Heart right ventricle (tissue), 16 donors: ENCODE data around the gene NDUFA9. TPM values are rescaled to one million over a fixed set of nuclear protein-coding genes. Genes with fewer than 3 reads are reported as not detected.

Experiments
- ATAC-seq, 8 donors: fragments of 200-7000 bp; cut with Tn5 transposase; one replicate each; pipeline ENCODE4 v1.9.1; 2020; ENCODE audit warnings: mild to moderate bottlenecking in 8 of 8, moderate library complexity in 8 of 8, moderate number of reproducible peaks in 1 of 8
- DNase-seq, 2 donors: peaks; one replicate each; pipeline ENCODE4 v3.0.0-alpha.2; 2020
- H3K27ac ChIP-seq, 10 donors: fragments of 200-600 bp; sonication (generic) in 2 of 10; one replicate each; pipeline versions ENCODE4 v1.5.0 to v1.8.0; 2020 to 2022; ENCODE audit warnings: mild to moderate bottlenecking in 3 of 10
- H3K27me3 ChIP-seq, 7 donors: fragments of 200-600 bp; one replicate each; pipeline ENCODE4 v1.8.0; 2021 to 2022; ENCODE audit warnings: mild to moderate bottlenecking in 2 of 7
- H3K36me3 ChIP-seq, 9 donors: fragments of 200-600 bp; sonication (generic) in 1 of 9; one replicate each; pipeline versions ENCODE4 v1.5.0 to v1.8.0; 2020 to 2022; ENCODE audit warnings: mild to moderate bottlenecking in 2 of 9
- H3K4me1 ChIP-seq, 9 donors: fragments of 200-600 bp; sonication (generic) in 1 of 9; one replicate each; pipeline versions ENCODE4 v1.5.0 to v1.8.0; 2020 to 2022; ENCODE audit warnings: mild to moderate bottlenecking in 4 of 9
- H3K4me3 ChIP-seq, 10 donors: fragments of 200-600 bp; sonication (generic) in 2 of 10; one replicate each; pipeline versions ENCODE4 v1.5.0 to v1.8.0; 2020 to 2022; ENCODE audit warnings: mild to moderate bottlenecking in 7 of 10, moderate library complexity in 2 of 10
- H3K9me3 ChIP-seq, 11 donors: fragments of 200-600 bp in 10 of 11; sonication (generic) in 2 of 11; one replicate each; pipeline versions ENCODE4 v1.5.0 to v1.8.0; 2013 to 2022; ENCODE audit warnings: mild to moderate bottlenecking in 2 of 11, control low read depth in 1 of 11, moderate library complexity in 1 of 11
- CTCF ChIP-seq, 9 donors: fragments of 200-600 bp; sonication (generic) in 2 of 9; IDR thresholded peaks; one replicate each; pipeline versions ENCODE4 v1.5.0 to v1.8.0; 2021 to 2022; ENCODE audit warnings: antibody characterized with exemption in 9 of 9, mild to moderate bottlenecking in 5 of 9, moderate library complexity in 1 of 9
- WGBS, 2 donors: extraction: QIAGEN DNeasy Blood & Tissue Kit; methylation state at CpG; one replicate each; pipeline ENCODE4 v1.1.7; 2013; ENCODE audit warnings: inconsistent platforms in 1 of 2; 5-methylcytosine and 5-hydroxymethylcytosine counted together
- intact Hi-C, 10 donors: fragments of 100-400 bp; cut with DNase I; formaldehyde crosslinking; loops; one replicate each; pipeline versions ENCODE4 v1.11.1 to v1.14.2; 2022
- polyA plus RNA-seq, 2 donors: library from polyadenylated mRNA; stranded (reverse); fragments of 200-250 nt; gene quantifications; one replicate each; pipeline ENCODE4 v1.2.3, GENCODE V29; 2013
- total RNA-seq, 10 donors: library from RNA; stranded (reverse); fragmentation: NEBNext Ultra II Directional in 3 of 10; extraction: Animal tissue kit (Norgen Biotek cat#: 25700) in 3 of 10; gene quantifications; one replicate each; pipeline versions ENCODE4 v1.2.1 to v1.2.4, GENCODE V29; 2021 to 2023
- donor health status: Arrhythmogenic right ventricular cardiomyopathy.
- donor health status: ischemic (EF 13 %, LVEDD 7.1; RV severe dilation, severe dysfunction).
- donor health status: healthy with polysubstance abuse.
- donor health status: DM: no; HTN: yes; CAD: no.
- donor health status: DM: no; HTN: no; CAD: no.
- donor health status: ischemic (EF 25% LVEDD 6.9; RV normal size, moderate dysfunction).
- donor health status: ischemic (EF 25% LVEDD 5.7; RV mildly dilated, moderate dysfunction).
- donor health status: healthy.
- donor health status: DM: yes; HTN: yes; CAD: no.
- donor health status: Ischemic cardiomyopathy.
- donor health status: ischemic (EF 35%, LVEDD 5.7; RV mildly dilated, moderate dysfunction).
- donor health status: nonischemic (EF 11% LVEDD 7.7; RV severe dilation, severe dysfunction).
- donor health status: DM: yes; HTN: yes; CAD: no.
- donor health status: PGD.
- donor health status: ischemic (EF 29% LVEDD 5.4; RV normal size, mild dysfunction).
- donor health status: nonischemic (EF 23%, LVEDD 6.1; RV moderate dilation, normal function).

NDUFA9 gene
- total and polyA plus RNA-seq, 12 donors, result 173 to 371 (median 328) TPM

- Histone ChIP-seq H3K4me1 (no peaks in the 10 kb centered on the region), H3K4me3 (no peak overlapping the region), H3K27ac (no peak overlapping the region), H3K9me3 (no peaks in the 10 kb centered on the region), H3K27me3 (no peaks in the 10 kb centered on the region), H3K36me3 (peaks cover 0 to 56% (median 29%) of the 10 kb centered on the region in 9 donors)
- intact Hi-C loops, result no loop called here
- DNase-seq, result no peak
- no peak for TF ChIP-seq CTCF (IDR thresholded peaks at IDR 0.05)
- 88 to 89% methylated on average over 9 of the region's 9 CpGs for WGBS, 2 donors
- ATAC-seq, result no peak
These were observed 33.2 kb upstream of the NDUFA9 start for GRCh38 chr12:4615667-4616066.

- no peak for DNase-seq
- Histone ChIP-seq H3K9me3 (no peaks in the 10 kb centered on the region), H3K4me3 (no peak overlapping the region), H3K36me3 (no peaks in the 10 kb centered on the region), H3K27me3 (no peaks in the 10 kb centered on the region), H3K27ac (no peak overlapping the region), H3K4me1 (no peaks in the 10 kb centered on the region)
- no peak for TF ChIP-seq CTCF (IDR thresholded peaks at IDR 0.05)
- 93 to 95% methylated on average over 3 of the region's 3 CpGs for WGBS, 2 donors
- intact Hi-C loops, result no loop called here
- ATAC-seq, result no peak
These were observed 27.4 kb upstream of the NDUFA9 start for GRCh38 chr12:4621511-4621910.

GRCh38 chr12:4626543-4626942, 22.4 kb upstream of the NDUFA9 start:
- Histone ChIP-seq H3K27me3 (no peaks in the 10 kb centered on the region), H3K4me3 (no peak overlapping the region), H3K27ac (no peak overlapping the region), H3K36me3 (peaks cover 0 to 6% (median 0%) of the 10 kb centered on the region in 9 donors), H3K9me3 (no peaks in the 10 kb centered on the region), H3K4me1 (no peaks in the 10 kb centered on the region)
- no peak for TF ChIP-seq CTCF (IDR thresholded peaks at IDR 0.05)
- 75 to 84% methylated on average over 5 of the region's 5 CpGs for WGBS, 2 donors
- ATAC-seq (peak in 1 of 8 donors; percentile 31), DNase-seq (no peak)
- intact Hi-C loops, result no loop called here

DNA sequence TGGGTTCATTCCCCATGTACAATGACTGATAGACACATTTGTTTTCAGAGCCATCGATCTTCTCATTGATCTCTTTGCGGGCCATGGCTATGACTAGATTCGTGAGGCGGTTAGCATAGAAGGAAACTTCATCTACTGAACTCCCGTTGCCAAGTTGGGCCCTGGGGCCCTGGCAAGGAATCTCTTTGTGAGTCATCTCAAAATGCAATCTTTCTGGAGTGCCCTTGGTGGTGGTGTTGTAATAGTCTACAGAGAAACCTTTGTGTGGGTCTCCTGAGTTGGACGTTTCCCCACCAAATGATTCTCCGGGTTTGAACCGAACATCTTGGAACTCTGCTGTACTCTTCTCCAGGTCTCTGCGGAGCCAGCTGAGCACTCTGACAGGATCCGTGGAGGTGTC, 20.5 kb upstream of the NDUFA9 start:
- no peak for DNase-seq
- TF ChIP-seq CTCF (IDR thresholded peaks at IDR 0.05), result no peak
- Histone ChIP-seq H3K4me3 (no peak overlapping the region), H3K27me3 (no peaks in the 10 kb centered on the region), H3K4me1 (no peaks in the 10 kb centered on the region), H3K27ac (no peak overlapping the region), H3K36me3 (peaks cover 0 to 6% (median 0%) of the 10 kb centered on the region in 9 donors), H3K9me3 (no peaks in the 10 kb centered on the region)
- no peak for ATAC-seq
- WGBS, 2 donors, result 94 to 96% methylated on average over 10 of the region's 10 CpGs
- intact Hi-C loops, result no loop called here
